ENCODE results near the gene S100A7.

GRCh38 chr1:153470707-153471106 is 10.3 kb upstream of the S100A7 start:
- TF ChIP-seq, protein P1, sequence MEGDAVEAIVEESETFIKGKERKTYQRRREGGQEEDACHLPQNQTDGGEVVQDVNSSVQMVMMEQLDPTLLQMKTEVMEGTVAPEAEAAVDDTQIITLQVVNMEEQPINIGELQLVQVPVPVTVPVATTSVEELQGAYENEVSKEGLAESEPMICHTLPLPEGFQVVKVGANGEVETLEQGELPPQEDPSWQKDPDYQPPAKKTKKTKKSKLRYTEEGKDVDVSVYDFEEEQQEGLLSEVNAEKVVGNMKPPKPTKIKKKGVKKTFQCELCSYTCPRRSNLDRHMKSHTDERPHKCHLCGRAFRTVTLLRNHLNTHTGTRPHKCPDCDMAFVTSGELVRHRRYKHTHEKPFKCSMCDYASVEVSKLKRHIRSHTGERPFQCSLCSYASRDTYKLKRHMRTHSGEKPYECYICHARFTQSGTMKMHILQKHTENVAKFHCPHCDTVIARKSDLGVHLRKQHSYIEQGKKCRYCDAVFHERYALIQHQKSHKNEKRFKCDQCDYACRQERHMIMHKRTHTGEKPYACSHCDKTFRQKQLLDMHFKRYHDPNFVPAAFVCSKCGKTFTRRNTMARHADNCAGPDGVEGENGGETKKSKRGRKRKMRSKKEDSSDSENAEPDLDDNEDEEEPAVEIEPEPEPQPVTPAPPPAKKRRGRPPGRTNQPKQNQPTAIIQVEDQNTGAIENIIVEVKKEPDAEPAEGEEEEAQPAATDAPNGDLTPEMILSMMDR (conservative IDR thresholded peaks at IDR 0.05 in 1 of 2, IDR thresholded peaks at IDR 0.05 in 1 of 2; ENCODE audit: low read depth in 1 of 2, low read length in 2 of 2), result no peak
- TF ChIP-seq EZH2 (IDR thresholded peaks at IDR 0.05; ENCODE audit: low read length, missing control alignments), result no peak
